Activated CD4-positive, alpha-beta T cell treated with anti-CD3 and anti-CD28 coated beads for 4 hours (primary cell): ENCODE measurements around the gene BMP5.
"Not testable (repeated sequence)": the region's sequence is repeated elsewhere in the genome, so short reads cannot be mapped to it uniquely, and the experiment has no call there.

ENCODE experiments used
- DNase-seq, 2 donors: peaks; one replicate each; pipeline ENCODE4 v3.0.0-alpha.2; 2020

BMP5 gene

DNA sequence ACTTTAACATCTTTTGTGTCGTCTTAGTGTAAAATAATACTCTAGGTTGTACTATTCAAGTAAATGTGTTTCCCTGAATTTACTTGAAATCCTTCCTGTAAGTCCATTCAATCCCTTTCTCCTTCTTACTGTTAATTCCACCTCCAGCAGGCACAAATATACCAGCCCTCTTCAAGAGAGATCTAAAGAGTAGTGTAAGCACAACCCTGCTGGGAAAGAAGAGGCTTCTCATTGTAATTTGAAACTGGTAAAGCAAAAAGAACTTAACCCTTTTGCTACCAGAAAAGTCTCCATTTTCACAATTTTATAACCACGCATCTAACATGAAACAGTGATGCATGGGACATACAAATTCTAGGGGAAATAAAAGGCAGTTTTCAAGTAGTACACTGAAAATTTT, at the start of gene BMP5:
Gene BMP5, minus strand, starts transcription at position 191 of the 400 bp plus-strand sequence. CDS start 725 bp downstream, outside the sequence.
- DNase-seq: no peak

DNA sequence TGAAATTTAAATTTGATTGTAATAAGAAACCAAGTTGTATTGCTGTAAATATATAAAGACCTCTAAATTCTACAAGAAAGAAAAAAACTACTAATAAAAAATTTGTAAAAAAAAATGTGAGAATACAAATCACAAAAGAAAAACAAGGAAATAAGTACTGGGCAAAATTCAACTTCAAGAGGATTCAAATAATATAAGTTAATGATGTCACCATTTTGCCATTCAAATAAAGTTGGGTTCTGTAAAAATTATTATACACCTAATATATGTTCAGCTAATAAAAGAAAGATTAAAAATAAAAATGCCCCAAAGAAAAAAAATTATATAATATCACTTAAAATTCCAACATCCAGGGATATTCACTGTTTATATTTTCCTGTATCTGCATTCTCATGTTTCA, 47.0 kb upstream of the BMP5 start:
- DNase-seq: no peak

DNA sequence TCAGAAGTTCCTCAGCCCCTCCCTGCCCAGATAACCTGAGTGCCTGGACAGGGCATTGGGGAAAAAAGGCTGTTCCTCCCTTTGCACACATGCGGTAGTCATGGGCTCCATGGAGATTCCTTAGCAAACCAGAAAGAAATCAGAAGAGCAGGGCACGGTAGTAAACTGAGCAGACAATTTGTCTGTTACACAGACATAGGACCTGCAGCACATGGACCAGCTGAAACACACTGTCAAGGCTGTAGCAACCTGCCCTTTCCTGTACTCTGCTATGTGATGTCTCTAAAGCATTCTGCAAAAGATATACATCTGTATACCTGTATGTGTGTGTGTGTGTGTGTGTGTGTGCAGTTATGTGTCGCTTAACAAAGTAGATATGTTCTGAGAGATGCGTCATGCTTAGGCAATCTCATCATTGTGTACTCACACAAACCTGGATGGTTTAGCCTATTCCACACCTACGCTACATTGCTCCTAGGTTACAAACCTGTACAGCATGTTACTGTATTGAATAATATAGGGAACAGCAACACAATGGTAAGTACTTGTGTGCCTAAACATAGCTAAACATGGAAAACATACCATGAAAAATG, 44.4 kb upstream of the BMP5 start:
- DNase-seq: no peak

GRCh38 chr6:55918639-55919038, 43.2 kb upstream of the BMP5 start:
- DNase-seq: no peak

DNA sequence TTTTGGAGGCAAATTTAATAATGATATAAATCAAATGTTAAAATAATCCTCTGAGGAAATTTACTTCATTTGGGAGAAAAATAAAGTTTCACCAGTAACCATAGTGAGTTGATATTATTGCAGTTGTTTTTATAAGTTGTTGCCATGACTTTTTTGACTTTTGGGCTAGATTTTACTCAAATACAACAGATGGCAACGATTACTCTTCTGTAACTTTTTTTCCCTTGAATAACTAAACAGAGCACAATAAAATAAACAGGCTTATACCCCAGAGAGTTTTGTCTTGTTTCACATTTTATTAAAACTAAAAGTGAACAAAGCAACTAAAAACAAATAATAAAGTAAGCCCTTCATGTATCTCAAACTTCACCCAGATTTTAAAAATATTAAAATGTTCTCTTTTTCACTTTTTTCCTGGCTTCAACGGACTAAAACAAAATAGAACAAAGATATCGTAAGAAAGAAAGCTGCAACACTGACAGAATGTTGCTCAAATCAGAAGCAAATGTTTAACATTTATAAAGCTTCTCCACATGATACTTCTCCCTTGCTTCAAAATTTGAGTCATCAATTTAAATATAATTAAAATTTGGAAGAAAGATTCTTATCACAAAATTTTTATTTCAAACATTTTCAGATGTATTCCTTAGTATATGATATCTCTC, 42.5 kb upstream of the BMP5 start:
- DNase-seq: no peak

DNA sequence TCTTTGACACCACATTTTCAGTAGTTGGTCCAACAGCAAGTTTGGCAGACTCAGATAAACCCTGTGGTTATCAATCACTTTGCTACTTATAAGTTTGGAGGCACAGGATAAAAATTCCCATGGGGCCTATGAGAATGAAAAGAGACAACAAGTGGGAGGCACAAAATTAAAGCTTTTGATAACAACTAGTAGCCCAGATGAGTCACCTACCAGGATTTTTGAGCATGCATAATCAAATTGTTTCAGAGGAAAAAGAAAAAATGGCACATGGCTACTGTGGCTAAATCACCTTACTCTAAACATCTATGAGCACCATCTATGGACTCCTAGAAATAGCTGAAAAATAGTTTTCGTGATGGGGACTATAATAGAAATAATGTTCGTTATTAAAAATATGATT, 40.8 kb upstream of the BMP5 start:
- no peak for DNase-seq

- DNase-seq: no peak
Measured at GRCh38 chr6:55913228-55914195, 38.1 kb upstream of the BMP5 start.

DNA sequence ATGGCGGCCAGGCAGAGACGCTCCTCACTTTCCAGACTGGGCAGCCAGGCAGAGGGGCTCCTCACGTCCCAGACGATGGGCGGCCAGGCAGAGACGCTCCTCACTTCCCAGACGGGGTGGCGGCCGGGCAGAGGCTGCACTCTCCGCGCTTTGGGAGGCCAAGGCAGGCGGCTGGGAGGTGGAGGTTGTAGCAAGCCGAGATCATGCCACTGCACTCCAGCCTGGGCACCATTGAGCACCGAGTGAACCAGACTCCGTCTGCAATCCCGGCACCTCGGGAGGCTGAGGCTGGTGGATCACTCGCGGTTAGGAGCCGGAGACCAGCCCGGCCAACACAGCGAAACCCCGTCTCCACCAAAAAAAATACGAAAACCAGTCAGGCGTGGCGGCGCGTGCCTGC, 35.1 kb upstream of the BMP5 start:
- not testable (repeated sequence) for DNase-seq

DNA sequence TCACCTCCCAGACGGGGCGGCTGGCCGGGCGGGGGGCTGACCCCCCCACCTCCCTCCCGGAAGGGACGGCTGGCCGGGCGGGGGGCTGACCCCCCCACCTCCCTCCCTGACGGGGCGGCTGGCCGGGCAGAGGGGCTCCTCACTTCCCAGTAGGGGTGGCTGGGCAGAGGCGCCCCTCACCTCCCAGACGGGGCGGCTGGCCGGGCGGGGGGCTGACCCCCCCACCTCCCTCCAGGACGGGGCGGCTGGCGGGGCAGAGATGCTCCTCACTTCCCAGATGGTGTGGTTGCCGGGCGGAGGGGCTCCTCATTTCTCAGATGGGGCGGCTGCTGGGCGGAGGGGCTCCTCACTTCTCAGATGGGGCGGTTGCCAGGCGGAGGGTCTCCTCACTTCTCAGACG, 34.5 kb upstream of the BMP5 start:
- DNase-seq: not testable (repeated sequence)

DNA sequence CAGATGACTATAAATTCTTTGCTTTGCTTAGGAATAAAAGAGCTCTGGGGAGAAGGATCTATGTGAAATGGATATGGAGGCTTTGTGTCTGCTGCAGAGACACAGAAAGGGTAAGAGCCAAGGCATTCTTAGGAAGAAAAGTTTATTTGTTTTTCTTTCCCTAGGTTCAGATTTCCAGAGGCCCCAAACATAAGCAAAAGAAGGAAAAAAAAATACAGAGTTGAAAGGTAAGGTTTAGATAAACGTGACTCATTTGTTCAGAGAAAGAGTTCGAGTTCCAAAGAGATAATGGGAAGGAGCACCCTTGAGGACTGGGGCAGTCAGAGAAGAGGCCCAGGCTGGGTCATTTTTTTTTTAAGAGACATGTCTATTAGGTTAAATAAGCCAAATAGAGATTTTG, 27.4 kb upstream of the BMP5 start:
- DNase-seq: no peak

GRCh38 chr6:55901765-55902270, 26.4 kb upstream of the BMP5 start:
- no peak for DNase-seq

DNA sequence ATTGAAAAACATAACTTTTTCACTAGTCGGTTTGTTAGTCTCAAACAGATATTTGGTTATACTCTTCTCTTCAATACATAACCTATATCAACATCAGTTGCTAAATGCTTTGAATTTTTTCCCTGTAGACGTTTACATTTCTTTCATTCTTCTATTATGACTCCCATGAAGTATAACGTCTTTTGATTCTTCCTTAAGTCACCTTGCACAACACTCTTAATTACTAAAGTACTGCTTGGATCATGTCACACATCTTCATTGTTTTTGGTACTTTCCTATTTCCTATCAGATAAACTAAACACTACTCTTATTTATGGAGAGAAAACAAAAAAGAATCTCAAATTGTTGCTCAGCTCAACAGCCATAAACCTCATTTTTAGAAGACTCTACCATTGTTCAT, 23.0 kb upstream of the BMP5 start:
- DNase-seq: no peak

DNA sequence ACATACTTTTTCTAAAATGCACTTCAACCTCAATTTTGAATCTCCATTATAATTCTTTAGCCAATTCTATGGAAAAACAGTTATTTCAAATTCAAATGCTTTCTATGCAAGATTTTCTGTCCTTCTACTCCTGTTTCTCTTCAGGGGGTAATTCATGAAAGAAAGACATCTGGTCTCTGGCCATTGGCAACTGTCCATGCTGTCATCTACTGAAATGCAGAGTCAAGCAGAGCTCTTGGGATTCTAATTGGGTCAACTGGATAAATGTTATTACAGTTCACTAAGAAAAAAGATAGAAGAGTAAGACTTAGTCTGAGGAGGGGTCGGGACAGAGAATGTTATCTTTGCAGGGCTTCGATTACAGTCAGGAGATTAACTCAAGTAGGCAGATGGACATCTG, 22.0 kb upstream of the BMP5 start:
- DNase-seq: no peak

DNA sequence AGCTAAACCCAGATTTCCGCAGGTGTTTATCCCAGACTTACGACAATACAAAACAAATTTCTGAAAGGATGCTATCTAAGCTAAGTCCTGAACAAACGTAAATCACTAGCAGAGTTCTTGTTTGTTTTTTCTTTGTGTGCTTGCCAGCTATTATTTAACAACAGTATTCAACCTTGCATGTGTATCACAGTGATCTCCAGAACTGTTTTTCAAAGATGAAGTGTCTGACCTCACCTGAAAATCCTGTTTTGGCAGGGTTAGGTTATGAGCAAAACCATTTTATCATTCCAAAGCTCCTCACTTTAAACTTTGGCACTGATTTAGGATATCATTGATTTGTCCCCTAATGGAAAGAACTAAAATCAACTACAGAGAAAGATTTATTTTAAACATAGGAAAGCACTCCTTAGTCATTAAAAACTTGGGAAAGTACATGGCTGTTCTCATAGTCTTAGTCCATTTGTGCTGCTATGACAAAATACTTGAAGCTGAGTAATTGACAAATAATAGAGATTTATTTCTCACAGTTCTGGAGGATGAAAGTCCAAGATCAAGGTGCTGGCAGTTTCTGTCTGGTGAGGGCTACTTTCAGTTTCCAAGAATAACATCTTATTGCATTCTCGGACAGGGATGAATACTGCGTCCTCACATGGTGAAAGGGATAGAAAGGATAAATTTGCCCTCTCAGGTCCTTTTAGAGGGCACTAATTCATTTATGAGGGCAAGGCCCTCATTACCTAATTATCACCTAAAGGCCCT, 20.8 kb upstream of the BMP5 start:
- DNase-seq: no peak

- DNase-seq: no peak
Measured at GRCh38 chr6:55892749-55893357, 17.5 kb upstream of the BMP5 start.

GRCh38 chr6:55888917-55889316, 13.5 kb upstream of the BMP5 start:
- DNase-seq: no peak

- no peak for DNase-seq
Measured at GRCh38 chr6:55886185-55886836, 10.9 kb upstream of the BMP5 start.

DNA sequence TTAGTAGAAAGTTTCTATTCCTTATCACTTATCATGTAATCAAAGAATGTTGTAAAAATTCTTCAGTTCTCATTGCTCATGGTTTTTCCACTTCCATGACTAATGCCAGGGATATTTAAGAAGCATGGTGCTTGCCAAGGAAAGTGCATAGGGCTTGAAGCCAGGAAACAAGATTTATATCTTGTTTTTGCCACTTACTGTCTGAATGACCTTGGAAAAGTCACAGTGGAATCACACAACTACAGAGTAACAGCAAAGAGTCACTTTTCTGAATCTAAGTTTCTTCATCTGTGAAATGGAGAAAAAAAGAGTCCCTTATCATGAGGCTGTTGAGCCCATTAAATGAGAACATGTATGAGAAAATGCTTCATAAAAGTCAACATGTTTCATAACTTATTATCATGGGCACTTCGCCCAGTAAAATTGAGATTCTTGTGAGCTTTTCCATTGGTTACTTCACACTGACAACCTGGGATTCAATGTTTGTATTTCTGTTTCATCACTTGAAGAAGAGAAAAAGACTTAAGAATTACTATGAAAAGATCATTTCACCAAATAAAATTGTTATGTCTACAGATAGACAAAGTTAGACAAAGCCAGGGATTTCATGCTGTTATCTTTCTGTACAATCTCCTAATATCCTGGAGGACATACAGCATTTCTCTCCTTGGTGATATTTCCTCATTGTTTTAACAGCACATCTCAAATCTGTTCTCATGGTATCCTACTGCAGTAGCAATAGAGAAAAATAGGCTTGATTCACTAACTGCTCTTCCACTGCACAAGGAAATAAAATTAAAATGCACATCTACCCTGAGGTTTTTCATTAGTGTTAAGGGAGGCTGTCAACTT, 7.6 kb upstream of the BMP5 start:
- DNase-seq: no peak

GRCh38 chr6:55877283-55877682, 1.9 kb upstream of the BMP5 start:
- no peak for DNase-seq

DNA sequence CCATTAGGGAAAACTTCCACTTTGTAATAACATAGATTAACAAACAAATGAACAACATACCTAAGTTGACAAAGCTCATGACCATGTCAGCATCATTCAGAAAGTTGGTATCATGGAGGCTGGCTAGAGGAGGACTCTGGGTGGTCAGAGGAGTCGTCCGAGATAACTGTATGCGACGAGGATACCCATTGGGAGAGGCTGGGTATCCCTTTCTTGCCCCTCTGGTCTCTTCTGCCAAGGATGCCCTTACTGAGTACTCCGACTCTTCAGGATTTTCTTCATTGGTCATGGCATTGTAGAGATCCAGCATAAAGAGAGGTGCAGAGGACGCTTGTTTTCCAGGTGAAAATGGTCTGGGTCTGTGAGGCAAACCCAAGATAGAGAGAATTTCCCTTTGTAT, 1.1 kb downstream of the BMP5 start:
- DNase-seq: no peak

- no peak for DNase-seq
Measured at GRCh38 chr6:55872866-55873265, 2.5 kb downstream of the BMP5 start.
